DOHH2 (cell line): ENCODE data around the gene CHN2.

Experiments used
- CTCF ChIP-seq: fragments of 200-600 bp; sonication (generic); IDR thresholded peaks from one replicate; pipeline ENCODE4 v1.5.1; 2014; ENCODE audit warnings: antibody characterized with exemption, mild to moderate bottlenecking, low read depth, low read length; ENCODE audit not compliant: poor library complexity, severe bottlenecking
- EZH2phosphoT487 ChIP-seq: fragments of 200-600 bp; sonication (generic); IDR thresholded peaks from 2 replicates; pipeline ENCODE4 v1.6.1; 2017; ENCODE audit warnings: borderline replicate concordance, mild to moderate bottlenecking, antibody characterized with exemption, low read length, moderate library complexity, mixed read lengths

- no peak for TF ChIP-seq CTCF
- no peak for TF ChIP-seq EZH2phosphoT487
Measured at GRCh38 chr7:29482056-29482455, 287.5 kb downstream of the CHN2 start.
